Tibial nerve (tissue), 4 donors: ENCODE data around the gene LYRM4.

Experiments
- CTCF ChIP-seq, 5 experiments: fragments of 200-600 bp in 3 of 5; fragments of 450-650 bp in 2 of 5; sonication (generic) in 3 of 5; IDR thresholded peaks; one replicate each; pipeline ENCODE4 v1.5.1; 2016 to 2019; ENCODE audit warnings: antibody characterized with exemption in 5 of 5, mild to moderate bottlenecking in 3 of 5, moderate library complexity in 2 of 5
- EP300 ChIP-seq, 2 donors: sonication (generic); formaldehyde crosslinking; IDR thresholded peaks; one replicate each; pipeline ENCODE4 v1.6.1; 2017; ENCODE audit warnings: antibody characterized with exemption in 2 of 2, mild to moderate bottlenecking in 1 of 2

- TF ChIP-seq EP300 (IDR thresholded peaks at IDR 0.05): no peak
- no peak for TF ChIP-seq CTCF (IDR thresholded peaks at IDR 0.05)
Observed at GRCh38 chr6:5270093-5270680, 9.4 kb upstream of the LYRM4 start.
